ENCODE results near the gene CFAP54. TPM values are rescaled to one million over a fixed set of nuclear protein-coding genes. Genes with fewer than 3 reads are reported as not detected.

Gene CFAP54
- total RNA-seq, 4 donors from 2014 or later = 0.22 to 0.62 (median 0.57) TPM; not detected in 1

DNA sequence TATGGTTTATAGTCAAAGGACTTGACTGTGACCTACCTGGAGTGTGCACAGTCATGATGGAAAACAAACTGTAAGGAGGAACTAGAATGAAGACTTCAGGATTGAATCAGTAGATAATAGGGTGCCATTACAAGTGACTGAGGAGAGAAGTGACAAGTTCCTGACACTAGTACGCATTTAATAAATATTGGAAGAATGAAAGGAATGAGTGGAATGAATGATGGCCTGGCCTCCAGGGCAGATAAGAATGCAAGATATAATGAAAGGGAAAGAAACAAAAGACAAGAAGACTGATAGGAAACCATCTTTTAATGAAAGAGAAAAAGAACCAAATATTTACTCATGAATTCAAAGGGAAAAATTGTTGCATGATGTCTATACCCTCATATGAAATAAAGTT lies 372.9 kb downstream of the CFAP54 start:
- no peak for DNase-seq
- WGBS, 2 donors = 74 to 80% methylated on average over 1 of the region's 1 CpG
- intact Hi-C loops (cut with DNase I) = no loop called here
- no peak for TF ChIP-seq POLR2A (IDR thresholded peaks at IDR 0.05)
- TF ChIP-seq, protein P1, sequence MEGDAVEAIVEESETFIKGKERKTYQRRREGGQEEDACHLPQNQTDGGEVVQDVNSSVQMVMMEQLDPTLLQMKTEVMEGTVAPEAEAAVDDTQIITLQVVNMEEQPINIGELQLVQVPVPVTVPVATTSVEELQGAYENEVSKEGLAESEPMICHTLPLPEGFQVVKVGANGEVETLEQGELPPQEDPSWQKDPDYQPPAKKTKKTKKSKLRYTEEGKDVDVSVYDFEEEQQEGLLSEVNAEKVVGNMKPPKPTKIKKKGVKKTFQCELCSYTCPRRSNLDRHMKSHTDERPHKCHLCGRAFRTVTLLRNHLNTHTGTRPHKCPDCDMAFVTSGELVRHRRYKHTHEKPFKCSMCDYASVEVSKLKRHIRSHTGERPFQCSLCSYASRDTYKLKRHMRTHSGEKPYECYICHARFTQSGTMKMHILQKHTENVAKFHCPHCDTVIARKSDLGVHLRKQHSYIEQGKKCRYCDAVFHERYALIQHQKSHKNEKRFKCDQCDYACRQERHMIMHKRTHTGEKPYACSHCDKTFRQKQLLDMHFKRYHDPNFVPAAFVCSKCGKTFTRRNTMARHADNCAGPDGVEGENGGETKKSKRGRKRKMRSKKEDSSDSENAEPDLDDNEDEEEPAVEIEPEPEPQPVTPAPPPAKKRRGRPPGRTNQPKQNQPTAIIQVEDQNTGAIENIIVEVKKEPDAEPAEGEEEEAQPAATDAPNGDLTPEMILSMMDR (IDR thresholded peaks at IDR 0.05) = no peak
- Histone ChIP-seq H3K27ac (no peak overlapping the region), H3K36me3 (no peaks in the 10 kb centered on the region), H3K4me3 (no peak overlapping the region), H3K4me1 (no peaks in the 10 kb centered on the region), H3K27me3 (no peaks in the 10 kb centered on the region), H3K9me3 (peaks cover 0 to 2% (median 0%) of the 10 kb centered on the region in 3 donors)

DNA sequence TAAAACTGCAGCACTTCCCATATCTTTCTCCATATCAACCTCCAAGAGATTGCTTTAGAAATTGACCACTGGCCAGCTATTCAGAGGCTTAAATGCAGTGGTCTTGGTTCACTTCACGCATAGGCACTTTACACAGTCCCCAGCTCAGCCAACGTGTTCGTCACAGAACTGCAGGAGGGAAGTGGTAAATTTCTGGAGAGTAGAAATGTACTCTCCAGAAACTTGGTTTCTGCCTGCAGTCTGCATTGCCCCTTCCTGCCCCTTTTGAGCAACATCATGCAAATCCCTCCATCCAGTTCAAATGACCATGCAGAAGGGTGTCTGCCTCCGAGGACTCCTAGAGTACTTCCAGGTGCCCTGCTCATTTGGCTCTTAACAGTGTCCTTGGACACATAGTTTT lies 375.0 kb downstream of the CFAP54 start:
- H3K27me3 ChIP-seq = no peaks in the 10 kb centered on the region
- H3K4me3 ChIP-seq = no peak overlapping the region
- no peak for DNase-seq
- no peaks in the 10 kb centered on the region for H3K4me1 ChIP-seq
- 65 to 68% methylated on average over 4 of the region's 4 CpGs for WGBS, 2 donors
- H3K27ac ChIP-seq = no peak overlapping the region
- H3K9me3 ChIP-seq = no peaks in the 10 kb centered on the region
- intact Hi-C loops (cut with DNase I) = no loop called here
- no peaks in the 10 kb centered on the region for H3K36me3 ChIP-seq
- TF ChIP-seq, protein P1 (IDR thresholded peaks at IDR 0.05) = no peak
- no peak for TF ChIP-seq POLR2A (IDR thresholded peaks at IDR 0.05)

DNA sequence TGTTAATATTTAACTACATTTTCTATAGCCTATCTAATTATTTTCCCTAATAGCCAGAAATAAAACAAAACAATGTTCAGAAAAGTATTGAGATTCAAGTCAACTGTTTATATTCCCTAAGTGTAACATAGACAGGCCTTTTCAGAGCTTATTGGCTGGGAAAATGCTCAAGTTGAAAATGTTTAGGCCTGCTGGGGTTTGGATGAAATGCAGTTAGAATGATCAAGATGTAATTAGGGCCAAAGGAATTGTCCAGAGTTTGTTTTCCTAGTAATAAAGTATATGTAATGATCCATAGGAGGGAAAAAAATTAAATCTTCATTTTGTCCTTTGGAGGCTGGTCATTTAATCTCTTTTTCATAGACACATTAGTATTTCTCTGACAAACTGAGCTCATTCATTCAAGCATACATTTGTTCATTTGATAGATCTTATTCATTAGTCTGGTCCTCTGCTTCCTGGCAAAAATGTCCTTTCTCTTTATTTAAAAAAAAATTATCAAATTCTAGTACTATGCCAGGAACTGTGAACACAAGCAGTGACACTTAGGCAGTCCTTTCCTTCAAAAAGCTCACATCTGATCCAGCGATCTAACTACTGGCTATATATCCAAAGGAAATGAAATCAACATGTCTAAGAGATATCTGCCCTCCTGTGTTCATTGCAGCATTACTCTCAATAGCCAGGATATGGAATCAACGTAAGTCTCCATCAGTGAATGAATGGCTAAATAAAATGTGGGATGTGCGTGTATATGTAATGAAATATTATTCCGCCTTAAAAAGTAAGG lies 377.6 kb downstream of the CFAP54 start:
- no peak overlapping the region for H3K27ac ChIP-seq
- 81 to 84% methylated on average over 4 of the region's 4 CpGs for WGBS, 2 donors
- no peaks in the 10 kb centered on the region for H3K36me3 ChIP-seq
- no peaks in the 10 kb centered on the region for H3K27me3 ChIP-seq
- no peaks in the 10 kb centered on the region for H3K9me3 ChIP-seq
- no peaks in the 10 kb centered on the region for H3K4me1 ChIP-seq
- no peak for DNase-seq
- no peak for TF ChIP-seq POLR2A (IDR thresholded peaks at IDR 0.05)
- TF ChIP-seq, protein P1 (IDR thresholded peaks at IDR 0.05) = no peak
- intact Hi-C loops (cut with DNase I) = no loop called here
- no peak overlapping the region for H3K4me3 ChIP-seq

DNA sequence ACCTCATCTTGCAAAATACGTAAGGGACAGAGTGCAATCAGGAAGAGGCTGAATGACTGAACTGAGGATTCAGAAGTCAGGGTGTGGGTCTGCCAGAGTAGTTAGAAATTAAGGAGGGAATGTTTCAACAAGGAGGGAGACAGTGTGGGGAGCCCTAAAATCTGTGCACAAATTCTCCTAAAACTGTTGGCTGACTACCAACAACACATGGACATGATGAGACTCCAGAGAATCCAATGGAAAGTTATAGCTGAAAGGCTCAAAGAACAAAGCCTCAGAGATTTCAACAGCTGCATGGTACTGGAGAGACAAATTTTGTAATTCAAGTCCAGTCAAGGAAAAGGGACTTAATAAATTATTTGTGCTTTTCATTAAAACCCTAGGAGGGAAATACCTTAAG lies 381.6 kb downstream of the CFAP54 start:
- no peak for DNase-seq
- no peak for TF ChIP-seq POLR2A (IDR thresholded peaks at IDR 0.05)
- TF ChIP-seq, protein P1 (IDR thresholded peaks at IDR 0.05) = no peak
- 69 to 75% methylated on average over 1 of the region's 1 CpG for WGBS, 2 donors

DNA sequence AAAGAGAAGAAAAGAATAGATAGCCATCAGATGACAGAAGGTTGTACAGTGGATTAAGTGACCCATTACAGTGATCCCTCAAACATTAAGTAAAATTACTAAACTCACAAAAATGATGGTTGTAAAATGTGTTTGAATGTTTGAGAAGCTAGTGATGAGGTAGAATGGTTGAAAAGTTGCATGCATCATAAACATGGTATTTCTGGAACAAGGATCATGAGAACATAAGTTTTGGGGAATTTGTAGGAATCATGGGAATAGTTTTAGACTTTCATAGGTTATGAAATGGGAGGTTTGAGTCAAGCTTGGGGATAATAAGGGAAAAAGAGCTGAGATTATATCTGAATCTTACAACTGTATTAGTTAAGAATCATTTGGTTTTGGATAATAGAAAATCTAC lies 383.6 kb downstream of the CFAP54 start:
- intact Hi-C loops (cut with DNase I) = no loop called here
- H3K4me1 ChIP-seq = no peaks in the 10 kb centered on the region
- H3K27ac ChIP-seq = no peak overlapping the region
- no peak overlapping the region for H3K4me3 ChIP-seq
- H3K27me3 ChIP-seq = no peaks in the 10 kb centered on the region
- H3K36me3 ChIP-seq = no peaks in the 10 kb centered on the region
- no peaks in the 10 kb centered on the region for H3K9me3 ChIP-seq
- TF ChIP-seq, protein P1 (IDR thresholded peaks at IDR 0.05) = no peak
- TF ChIP-seq POLR2A (IDR thresholded peaks at IDR 0.05) = no peak
- DNase-seq = no peak

More for the DNA sequence above, 381.6 kb downstream of the CFAP54 start:
- intact Hi-C loops (cut with DNase I) = no loop called here
- no peaks in the 10 kb centered on the region for H3K4me1 ChIP-seq
- no peaks in the 10 kb centered on the region for H3K36me3 ChIP-seq
- H3K9me3 ChIP-seq = no peaks in the 10 kb centered on the region
- no peaks in the 10 kb centered on the region for H3K27me3 ChIP-seq
- H3K27ac ChIP-seq = no peak overlapping the region
- no peak overlapping the region for H3K4me3 ChIP-seq

Data from esophagus squamous epithelium (tissue), 5 donors.